SKM-1 (cell line): ENCODE data around the gene LGSN.
"Not testable (repeated sequence)": the region's sequence is repeated elsewhere in the genome, so short reads cannot be mapped to it uniquely, and the experiment has no call there.

Experiments used
- DNase-seq: peaks from one replicate; lab custom pipeline; 2025; ENCODE audit not compliant: unreplicated experiment; lab: John Stamatoyannopoulos, UW

LGSN gene

DNA sequence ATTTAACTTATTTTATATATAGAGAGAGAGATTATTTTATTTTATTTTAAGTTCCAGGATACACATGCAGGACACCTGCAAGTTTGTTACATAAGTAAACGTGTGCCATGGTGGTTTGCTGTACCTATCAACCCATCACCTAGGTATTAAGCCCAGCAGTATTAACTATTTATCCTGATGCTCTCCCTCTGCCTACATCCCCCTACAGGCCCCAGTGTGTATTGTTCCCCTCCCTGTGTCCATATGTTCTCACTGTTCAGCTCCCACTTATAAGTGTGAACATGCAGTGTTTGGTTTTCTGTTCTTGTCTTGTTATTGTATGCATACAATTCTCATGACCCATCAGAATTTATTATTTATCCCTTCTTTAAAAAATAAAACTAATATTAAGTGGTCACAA lies 73.9 kb downstream of the LGSN start:
- DNase-seq = no peak

DNA sequence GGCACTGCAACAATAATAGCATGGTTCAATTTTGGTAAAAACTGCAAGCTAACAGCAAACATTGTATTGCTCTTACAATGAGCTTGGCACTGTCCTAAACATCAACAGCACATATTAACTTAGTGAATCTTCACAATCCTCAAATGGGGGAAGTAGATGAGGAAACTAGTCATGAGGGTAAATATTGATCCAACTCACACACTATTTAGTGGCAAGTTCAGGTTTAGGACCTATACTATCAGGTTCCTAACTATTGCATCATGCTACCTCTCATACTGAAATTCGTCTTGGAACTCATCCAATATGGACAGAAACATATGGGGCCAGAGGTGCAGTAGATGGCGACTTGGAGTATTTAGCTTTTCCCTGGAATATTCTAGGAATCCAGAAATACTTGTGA lies 74.4 kb downstream of the LGSN start:
- DNase-seq = no peak

- peak; percentile 43 for DNase-seq
Measured at GRCh38 chr6:63236398-63236817, 83.4 kb downstream of the LGSN start.

GRCh38 chr6:63230511-63230910 lies 89.3 kb downstream of the LGSN start:
- not testable (repeated sequence) for DNase-seq

DNA sequence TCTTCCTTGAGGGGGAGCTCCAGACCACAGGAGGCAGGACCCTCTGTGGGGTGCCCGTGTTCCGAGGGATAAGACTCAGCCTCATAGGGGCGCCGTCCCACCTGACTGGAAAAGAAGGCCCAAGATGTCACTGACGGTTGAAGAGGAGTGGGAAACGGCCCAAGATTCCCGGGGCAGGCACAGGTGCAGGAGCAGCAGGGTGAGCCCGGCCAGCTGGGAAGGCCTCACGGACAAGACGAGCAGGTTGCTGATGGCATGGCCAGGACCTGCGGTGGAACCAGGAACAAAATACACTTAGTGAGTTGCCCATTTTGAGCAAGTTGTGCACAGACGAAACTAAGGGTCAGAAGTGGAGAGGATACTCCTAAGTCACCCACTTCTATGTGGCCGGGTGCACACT lies 89.8 kb downstream of the LGSN start:
- DNase-seq = not testable (repeated sequence)

DNA sequence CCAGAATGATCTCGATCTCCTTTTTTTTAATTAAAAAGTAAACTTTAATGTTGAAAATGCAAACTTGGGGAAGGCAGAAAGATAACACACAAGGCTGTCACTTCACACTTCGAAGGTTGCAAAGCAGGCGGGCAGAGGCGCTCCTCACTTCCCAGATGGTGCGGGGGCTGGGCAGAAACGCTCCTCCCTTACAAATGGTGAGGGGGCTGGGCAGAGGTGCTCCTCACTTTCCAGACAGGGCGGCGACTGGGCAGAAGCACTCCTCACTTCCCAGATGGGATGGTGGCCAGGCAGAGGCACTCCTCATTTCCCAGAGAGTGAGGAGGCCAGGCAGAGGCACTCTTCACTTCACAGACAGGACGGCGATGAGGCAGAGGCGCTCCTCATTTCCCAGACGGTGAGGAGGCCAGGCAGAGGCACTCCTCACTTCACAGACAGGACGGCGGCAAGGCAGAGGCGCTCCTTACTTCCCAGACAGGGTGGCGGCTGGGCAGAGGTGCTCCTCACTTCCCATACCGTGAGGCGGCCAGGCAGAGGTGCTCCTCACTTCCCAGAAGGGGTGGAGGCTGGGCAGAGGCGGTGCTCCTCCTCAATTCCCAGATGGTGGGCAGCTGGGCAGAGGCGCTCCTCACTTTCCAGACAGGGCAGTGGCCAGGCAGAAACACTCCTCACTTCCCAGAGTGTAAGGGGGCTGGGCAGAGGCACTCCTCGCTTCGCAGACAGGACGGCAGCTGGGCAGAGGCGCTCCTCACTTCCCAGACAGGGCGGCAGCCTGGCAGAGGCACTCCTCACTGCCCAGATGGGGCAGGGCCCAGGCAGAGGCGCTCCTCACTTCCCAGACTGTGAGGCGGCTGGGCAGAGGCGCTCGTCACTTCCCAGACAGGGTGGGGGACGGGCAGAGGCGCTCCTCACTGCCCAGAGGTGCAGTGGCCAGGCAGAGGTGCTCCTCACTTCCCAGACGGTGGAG lies 91.6 kb downstream of the LGSN start:
- DNase-seq = not testable (repeated sequence)

GRCh38 chr6:63225987-63226386 lies 93.8 kb downstream of the LGSN start:
- DNase-seq = not testable (repeated sequence)
